GM18861 (cell line): ENCODE results near the gene CPXM2.

Source experiments
- ATAC-seq: cut with Tn5 transposase; IDR thresholded peaks from one replicate; pipeline ENCODE4 v1.9.1; 2021; ENCODE audit not compliant: unreplicated experiment

The CPXM2 gene

DNA sequence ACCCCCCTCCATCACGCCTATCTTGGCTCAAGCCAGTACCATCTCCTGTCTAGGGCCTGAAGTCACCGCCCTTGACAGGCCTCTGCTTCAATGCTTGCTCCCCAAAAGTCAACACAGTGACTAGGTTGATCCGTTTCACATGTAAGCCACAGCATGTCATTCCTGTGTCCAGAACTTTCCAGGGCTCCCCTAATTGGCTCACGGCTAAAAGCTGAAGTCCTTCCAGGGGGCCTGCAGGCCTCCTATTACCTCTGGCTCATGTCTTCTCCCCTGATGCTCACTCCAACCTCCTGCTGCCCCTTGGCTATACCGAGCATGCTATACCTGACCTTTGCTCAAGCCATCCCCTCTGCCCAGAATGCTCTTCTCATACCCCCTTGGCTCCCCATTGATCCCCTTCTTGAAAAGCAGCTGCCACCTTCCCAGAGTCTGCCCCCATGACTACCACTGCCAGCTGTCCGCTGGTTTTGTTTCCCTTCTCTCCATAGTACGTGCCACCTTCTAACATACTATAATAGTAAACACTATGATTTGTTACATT lies 39.1 kb downstream of the CPXM2 start:
- no peak for ATAC-seq

- peak; percentile 94 for ATAC-seq
These were observed 42.8 kb downstream of the CPXM2 start for GRCh38 chr10:123848564-123849457.

- no peak for ATAC-seq
These were observed 43.7 kb downstream of the CPXM2 start for GRCh38 chr10:123847686-123848432.

- ATAC-seq: no peak
These were observed 47.8 kb downstream of the CPXM2 start for GRCh38 chr10:123843835-123844234.

DNA sequence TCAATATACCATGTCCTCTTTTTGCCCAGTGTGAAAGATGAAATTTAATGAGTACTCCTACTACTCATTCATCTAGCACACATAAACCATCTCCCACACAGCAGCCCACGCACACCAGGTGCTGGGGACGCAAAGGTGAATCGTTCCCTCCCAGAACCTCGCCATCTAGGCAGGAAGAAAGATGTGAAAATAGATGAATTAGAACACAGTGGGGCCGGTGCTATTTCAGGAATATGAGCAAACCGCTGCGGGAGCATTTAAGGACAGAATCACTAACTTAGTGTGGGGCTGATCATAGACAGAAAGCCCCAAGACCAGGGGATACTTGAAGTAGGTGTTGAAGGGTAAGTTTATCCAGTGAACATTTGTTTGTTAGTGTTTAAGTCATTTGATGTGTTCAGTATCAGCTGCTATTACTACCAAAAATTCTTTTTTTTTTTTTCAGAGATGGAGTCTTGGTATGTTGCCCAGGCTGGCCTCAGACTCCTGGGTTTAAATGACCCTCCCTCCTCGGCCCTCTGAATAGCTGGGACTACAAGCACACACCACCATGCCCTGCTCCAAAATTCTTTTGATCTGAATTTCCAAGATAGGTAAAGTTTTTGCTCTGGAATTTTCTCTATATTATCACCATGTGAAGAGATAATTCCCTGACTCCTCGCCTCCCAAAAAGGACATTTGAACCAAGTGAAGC lies 48.8 kb downstream of the CPXM2 start:
- ATAC-seq: no peak

GRCh38 chr10:123841560-123841959 lies 50.0 kb downstream of the CPXM2 start:
- no peak for ATAC-seq

GRCh38 chr10:123841115-123841514 lies 50.5 kb downstream of the CPXM2 start:
- no peak for ATAC-seq

- no peak for ATAC-seq
These were observed 50.9 kb downstream of the CPXM2 start for GRCh38 chr10:123840714-123841113.

DNA sequence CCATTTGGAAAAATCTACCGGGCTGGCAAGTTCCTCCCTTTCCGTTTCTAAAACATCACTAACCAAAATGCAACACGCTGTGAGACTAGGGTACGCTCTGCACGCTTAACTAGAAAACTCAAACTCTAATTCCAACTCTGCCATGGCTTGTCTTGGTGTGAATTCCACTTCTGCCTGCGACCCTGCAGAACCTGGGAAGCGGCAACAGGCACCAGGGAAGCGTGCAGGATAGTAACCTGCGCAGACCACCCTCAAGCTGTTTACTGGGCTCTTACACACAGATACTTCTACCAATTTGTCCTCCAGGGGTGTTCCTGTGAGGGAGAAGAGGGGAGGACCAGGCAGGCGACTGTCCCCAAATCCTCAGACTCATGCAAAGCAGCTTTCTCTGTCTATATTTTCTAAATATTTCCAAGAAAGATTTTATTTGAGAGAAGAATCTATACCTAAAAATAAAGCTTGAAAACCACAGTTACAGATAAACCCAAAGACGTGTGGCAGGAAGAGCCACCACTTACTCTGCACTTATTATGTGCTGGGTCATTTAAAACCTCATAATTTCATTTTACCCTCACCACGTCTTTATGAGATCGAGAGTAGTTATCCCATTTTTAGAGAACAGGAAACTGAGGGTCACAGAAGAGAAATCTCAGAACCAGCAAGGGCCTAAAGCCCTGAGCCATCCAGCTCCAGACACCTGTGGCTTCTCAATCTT lies 52.9 kb downstream of the CPXM2 start:
- ATAC-seq: no peak

DNA sequence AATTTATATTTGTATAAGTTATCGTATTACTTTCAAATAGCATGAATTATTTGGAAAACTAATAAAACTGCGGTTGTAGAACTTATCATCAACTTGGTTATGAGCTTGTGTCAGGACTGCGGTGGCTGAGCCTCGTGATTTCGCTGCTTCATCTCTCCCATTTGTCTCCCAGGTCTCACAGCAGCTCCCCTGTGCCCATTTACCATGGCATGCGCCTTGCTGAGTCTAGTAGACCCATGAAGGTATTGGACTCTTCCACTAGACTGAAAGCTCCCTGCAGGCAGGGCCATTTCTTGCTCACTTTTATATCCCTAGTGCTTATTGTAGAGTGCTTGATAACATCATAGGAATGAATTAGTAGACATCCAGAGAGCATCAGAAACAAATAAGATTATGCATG lies 53.9 kb downstream of the CPXM2 start:
- ATAC-seq: no peak

DNA sequence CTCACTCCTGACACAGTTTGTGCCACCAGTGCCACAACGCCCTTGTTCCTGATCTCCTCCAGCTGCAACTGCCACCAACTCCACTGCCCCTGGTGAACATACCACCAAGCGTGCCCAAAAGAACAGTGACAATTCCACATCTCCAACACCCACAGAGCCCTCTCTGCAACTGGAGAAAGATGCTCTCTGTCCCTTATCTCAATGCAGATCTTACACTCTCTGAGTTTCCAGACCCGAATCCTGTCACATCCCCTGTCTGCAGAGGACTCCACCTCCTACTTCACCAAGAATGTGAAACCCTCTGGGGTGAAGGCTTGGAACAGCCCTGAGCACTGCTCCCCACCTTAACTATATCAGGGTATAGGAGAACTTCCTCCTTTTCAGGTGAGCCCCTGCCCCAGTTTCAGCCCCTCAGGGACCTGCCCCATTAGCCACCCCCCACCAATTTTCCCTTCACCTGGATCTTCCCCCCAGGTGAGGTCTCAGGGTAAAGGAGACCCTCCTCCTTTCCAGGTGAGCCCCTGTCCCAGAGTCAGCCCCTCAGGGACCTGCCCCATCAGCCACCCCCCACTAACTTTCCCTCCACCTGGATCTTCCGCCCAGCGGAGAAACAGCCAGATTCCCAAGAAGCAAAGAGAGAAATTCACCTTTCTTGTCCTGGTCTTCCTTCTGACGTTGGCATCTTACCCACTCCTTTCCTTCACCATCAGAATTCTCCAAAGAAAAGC lies 55.0 kb downstream of the CPXM2 start:
- ATAC-seq: no peak

DNA sequence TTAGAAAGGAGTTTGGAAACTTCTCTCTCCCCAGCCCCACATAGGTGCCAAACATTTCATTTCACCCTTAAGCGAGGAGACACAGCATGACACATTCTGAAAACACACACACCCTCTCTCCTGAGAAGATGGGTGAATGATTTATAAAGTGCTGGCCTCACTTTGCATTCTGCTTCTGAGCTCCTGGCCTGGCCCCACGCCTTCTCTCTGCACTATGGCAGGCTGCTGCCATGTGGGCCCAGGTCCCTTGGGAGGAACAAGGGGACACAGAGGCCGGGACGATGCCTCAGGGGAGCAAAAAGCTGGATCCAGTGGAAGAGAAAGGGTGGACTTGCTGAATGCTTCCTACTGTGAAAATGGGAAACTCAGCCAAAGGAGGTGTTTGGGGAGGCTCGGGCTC lies 56.0 kb downstream of the CPXM2 start:
- ATAC-seq: peak; percentile 97

- ATAC-seq: no peak
These were observed 58.3 kb downstream of the CPXM2 start for GRCh38 chr10:123833170-123833850.

DNA sequence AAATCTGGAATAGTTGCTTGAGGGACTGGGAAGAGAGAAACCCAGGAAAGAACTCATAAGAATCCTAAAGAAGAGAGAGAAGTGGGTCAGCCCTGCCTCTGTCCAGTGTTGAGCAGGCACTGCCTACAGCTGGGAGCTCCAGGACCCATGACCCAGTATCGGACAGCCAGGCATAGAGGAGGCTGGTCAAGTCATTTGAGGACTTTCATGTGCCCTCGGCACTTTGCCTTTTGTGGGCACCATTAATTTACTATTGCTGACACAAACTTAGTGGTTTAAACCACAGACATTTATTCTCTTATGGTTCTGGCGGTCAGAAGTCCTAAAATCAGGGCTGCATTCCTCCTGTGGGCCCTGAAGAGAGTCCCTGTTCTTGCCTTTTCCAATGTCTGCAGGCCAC lies 60.3 kb downstream of the CPXM2 start:
- no peak for ATAC-seq

DNA sequence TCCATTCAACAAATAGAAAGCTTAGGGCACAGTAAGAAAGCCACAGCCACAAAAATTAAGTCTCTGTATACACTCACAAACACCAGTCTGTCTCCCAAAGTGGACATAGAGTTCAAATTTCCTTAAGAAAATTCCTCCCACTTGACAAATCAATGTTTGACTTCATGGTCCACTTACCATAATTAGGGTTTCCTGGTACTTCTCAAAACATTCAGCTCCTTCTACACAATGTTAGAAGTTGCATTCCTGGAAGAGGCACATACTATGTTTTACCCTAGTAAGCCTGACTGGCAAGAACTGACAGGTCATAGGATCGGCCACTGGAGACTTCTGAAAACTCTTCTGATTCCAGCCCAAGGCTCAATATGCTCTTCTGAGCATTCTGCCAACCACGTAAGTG lies 70.5 kb downstream of the CPXM2 start:
- ATAC-seq: no peak

- no peak for ATAC-seq
These were observed 82.0 kb downstream of the CPXM2 start for GRCh38 chr10:123809632-123810031.

DNA sequence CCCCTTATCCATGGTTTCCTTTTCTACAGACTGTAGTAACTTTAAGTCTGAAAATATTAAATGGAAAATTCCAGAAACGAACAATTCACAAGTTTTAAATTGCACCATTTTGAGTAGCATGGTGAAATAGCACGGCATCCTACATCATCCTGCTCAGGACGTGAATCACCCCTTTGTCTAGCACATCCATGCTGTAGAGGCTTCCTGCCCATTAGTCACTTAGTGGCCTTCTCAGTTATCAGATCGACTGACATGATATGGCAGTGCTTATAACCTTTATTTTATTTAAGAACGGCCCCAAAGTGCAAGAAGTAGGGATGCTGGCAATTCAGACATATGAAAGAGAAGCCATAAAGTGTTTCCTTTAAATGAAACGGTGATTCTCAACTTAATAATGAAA lies 82.7 kb downstream of the CPXM2 start:
- ATAC-seq: no peak

DNA sequence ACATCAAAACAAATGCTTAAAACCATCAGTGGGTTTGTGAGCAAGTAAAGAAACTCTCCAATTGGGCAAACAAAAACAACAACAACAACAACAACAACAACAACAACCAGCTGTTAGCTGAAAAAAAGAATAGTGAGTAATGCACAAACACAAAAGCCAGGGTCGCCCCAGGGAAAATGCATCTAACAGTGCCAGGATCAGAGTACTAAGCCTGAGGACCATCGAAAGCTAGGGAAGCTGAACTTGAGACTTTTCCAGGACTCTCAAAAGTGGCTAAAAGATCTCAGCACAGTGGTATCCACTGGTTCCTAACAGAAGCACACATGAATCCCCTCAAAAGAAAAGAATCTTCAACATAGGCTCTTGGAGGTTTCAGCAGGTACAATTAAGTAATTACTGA lies 83.3 kb downstream of the CPXM2 start:
- ATAC-seq: no peak

DNA sequence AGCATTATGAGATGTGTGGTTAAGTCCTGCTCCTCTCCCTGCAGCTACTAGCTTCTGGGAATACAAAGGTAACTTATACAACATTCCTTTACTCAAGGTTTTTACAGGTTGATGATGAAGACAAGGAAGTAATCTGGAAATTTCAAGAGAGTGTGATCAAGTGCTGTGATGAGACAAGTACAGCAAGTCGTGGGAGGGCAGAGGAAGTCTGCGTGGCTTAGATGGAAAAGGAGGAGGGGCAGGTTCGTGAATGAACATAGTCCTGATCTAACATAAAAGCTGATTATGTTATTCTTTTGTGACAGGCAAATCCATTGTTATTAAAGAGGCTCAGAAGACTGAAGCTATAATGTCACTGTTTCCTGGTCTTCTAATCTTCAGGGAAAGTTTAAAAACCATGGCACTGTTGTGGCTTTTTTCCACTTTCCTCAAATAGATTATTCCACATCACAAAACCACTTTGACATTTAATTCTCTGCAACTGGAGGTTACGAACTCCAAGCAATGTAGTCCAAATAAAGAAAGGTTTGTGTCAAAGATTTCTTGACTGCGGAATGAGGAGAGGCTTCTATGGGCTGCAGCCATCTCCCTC lies 84.1 kb downstream of the CPXM2 start:
- ATAC-seq: no peak
